NT2/D1 (cell line): ENCODE measurements around the gene NEU2.

ENCODE experiments used
- SUZ12 ChIP-seq: IDR thresholded peaks from 2 replicates; pipeline ENCODE4 v1.6.1; 2011; ENCODE audit not compliant: insufficient read length, insufficient read depth; ENCODE audit errors: extremely low read depth
- YY1 ChIP-seq: IDR thresholded peaks from 2 replicates; pipeline ENCODE4 v1.6.1; 2011; ENCODE audit not compliant: insufficient read length, insufficient read depth
- ZNF274 ChIP-seq: IDR thresholded peaks from 2 replicates; pipeline ENCODE4 v1.6.1; 2011; ENCODE audit warnings: mild to moderate bottlenecking, low read depth, low read length

- no peak for TF ChIP-seq ZNF274
- no peak for TF ChIP-seq YY1
- no peak for TF ChIP-seq SUZ12
Observed at GRCh38 chr2:233023761-233024410, 8.6 kb upstream of the NEU2 start.
